BLaER1 (cell line): ENCODE data around the gene ING3.

Source experiments
- H3K27ac ChIP-seq: shearing (Covaris generic); formaldehyde crosslinking; 2 replicates; pipeline ENCODE4 v1.8.1; 2022
- H3K27me3 ChIP-seq: shearing (Covaris generic); formaldehyde crosslinking; 2 replicates; pipeline ENCODE4 v1.8.1; 2022
- H3K36me3 ChIP-seq: shearing (Covaris generic); formaldehyde crosslinking; 2 replicates; pipeline ENCODE4 v1.8.1; 2022
- H3K4me1 ChIP-seq: shearing (Covaris generic); formaldehyde crosslinking; 2 replicates; pipeline ENCODE4 v1.8.1; 2022
- H3K4me2 ChIP-seq: shearing (Covaris generic); formaldehyde crosslinking; 2 replicates; pipeline ENCODE4 v1.8.1; 2022
- H3K4me3 ChIP-seq: shearing (Covaris generic); formaldehyde crosslinking; 2 replicates; pipeline ENCODE4 v1.8.1; 2022
- H3K9ac ChIP-seq: shearing (Covaris generic); formaldehyde crosslinking; 2 replicates; pipeline ENCODE4 v1.8.1; 2022
- H3K9me3 ChIP-seq: shearing (Covaris generic); formaldehyde crosslinking; 2 replicates; pipeline ENCODE4 v1.8.1; 2022
- H4K20me1 ChIP-seq: shearing (Covaris generic); formaldehyde crosslinking; 2 replicates; pipeline ENCODE4 v1.8.1; 2022
- Cebpa-rat ChIP-seq: shearing (Covaris generic); IDR thresholded peaks from 2 replicates; pipeline ENCODE4 v1.8.1; 2022

Gene ING3

DNA sequence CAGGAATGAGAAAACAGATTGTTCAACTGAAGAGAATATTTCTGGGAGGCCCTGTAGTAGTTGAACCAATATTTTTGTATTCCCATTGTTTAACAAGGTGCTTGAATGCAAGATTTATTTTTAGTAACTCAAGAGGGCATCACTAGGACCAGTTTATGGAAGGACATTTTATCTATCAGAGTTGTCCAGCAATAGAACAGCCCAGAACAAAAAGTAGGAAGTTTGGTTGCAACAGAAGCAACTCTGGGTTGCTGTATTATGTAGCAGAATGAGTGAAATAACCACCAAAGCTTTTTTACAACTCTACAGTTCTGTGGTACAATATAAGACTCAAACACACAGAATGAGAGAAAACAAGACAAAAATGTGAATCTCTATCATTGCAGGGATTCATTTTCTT, 72.6 kb downstream of the ING3 start:
- Histone ChIP-seq H3K9ac (no peak overlapping the region), H3K4me3 (no peak overlapping the region), H4K20me1 (no peaks in the 10 kb centered on the region), H3K27ac (no peak overlapping the region), H3K9me3 (peaks cover 16% of the 10 kb centered on the region), H3K27me3 (no peaks in the 10 kb centered on the region), H3K4me2 (no peak overlapping the region), H3K36me3 (no peaks in the 10 kb centered on the region), H3K4me1 (peaks cover 21% of the 10 kb centered on the region)
- TF ChIP-seq Cebpa-rat = no peak

DNA sequence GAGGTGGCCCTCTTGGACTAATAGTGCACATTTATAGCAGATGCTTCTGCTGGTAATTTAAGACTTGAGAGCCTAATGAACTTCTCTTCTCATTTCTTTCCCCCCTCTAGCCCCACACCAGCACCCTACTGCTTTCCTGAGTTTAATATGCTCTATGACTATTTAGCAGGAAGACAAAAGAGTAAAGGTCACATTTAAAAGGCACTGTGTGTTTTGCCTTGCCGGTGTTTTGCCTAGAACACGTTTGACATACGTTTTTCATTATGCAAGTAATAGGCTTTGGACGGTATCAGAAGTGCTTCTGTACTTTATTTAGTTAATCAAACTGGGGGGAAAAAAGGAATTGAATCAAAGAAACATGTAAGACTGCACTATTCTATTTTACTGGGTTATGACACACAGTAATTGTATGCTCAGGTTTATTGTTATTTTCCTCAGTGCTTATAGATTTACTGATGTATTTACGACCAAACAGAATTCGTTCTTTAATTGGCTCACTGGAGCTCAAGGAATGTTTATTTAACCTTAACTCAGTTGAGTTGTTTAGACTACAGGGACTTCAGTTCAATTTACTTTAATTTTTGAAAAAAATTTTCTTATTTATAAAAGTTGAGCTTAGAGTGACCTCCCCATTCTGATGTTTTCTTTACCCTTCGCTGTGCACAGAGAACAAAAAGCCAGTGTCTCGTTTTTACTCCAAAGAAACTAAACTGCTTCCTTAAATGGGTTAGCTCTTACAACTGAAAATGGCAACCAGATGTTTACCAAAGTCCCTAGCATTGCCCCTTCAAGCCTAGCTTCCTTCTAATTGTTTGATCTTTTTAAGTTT, 73.3 kb downstream of the ING3 start:
- no peak overlapping the region for H3K9ac ChIP-seq
- peaks cover 16% of the 10 kb centered on the region for H3K9me3 ChIP-seq
- H3K4me2 ChIP-seq = peak overlapping the region; percentile 65
- no peaks in the 10 kb centered on the region for H3K36me3 ChIP-seq
- peaks cover 21% of the 10 kb centered on the region for H3K4me1 ChIP-seq
- H3K27me3 ChIP-seq = no peaks in the 10 kb centered on the region
- no peak for TF ChIP-seq Cebpa-rat
- H4K20me1 ChIP-seq = no peaks in the 10 kb centered on the region
- peak overlapping the region; percentile 40; the same call in 1 of the 2 replicates for H3K27ac ChIP-seq
- no peak overlapping the region for H3K4me3 ChIP-seq

DNA sequence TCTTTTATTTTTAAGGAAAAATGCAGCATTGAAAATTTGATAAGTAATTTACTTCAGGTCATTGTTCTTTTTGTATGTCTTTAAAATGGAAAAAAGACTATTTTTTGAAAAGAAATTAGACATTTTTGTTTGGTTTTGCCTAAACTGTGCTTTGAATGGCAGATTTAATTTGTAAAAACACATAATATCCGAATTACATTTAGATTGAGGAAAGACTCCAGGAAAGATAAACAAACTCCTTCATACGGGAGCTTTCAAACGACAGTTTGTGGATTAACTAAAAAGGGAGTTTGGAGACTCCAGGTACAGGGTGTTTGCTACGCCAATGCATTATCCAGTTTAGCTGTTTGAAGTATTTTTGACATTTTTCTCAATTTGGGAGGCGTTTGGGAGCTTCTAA, 74.0 kb downstream of the ING3 start:
- Histone ChIP-seq H4K20me1 (no peaks in the 10 kb centered on the region), H3K9ac (no peak overlapping the region), H3K36me3 (no peaks in the 10 kb centered on the region), H3K27me3 (no peaks in the 10 kb centered on the region), H3K4me1 (peaks cover 21% of the 10 kb centered on the region), H3K4me2 (peak overlapping the region; percentile 65), H3K4me3 (no peak overlapping the region), H3K27ac (peak overlapping the region; percentile 40; the same call in 1 of the 2 replicates), H3K9me3 (peaks cover 16% of the 10 kb centered on the region)
- TF ChIP-seq Cebpa-rat = no peak

DNA sequence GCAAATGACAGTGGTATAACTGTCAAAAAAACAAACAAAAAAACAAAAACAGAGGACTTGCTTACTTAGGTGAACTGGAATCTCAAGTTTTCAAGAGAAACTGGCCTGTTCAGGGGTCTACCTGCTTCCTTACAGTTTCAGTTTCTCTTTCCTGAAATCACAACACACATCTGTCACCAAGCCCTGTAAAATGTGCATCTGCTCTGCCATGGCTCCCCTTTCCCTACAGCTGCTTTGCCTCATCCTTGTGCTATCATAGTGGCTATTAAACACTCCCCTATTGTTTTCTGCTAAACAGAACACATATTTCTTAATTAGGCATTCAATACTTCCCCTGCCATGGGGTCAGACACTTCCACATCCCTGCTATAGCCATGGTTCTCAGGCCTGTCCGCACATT, 75.6 kb downstream of the ING3 start:
- Histone ChIP-seq H3K27ac (no peak overlapping the region), H4K20me1 (no peaks in the 10 kb centered on the region), H3K4me3 (no peak overlapping the region), H3K9me3 (peaks cover 16% of the 10 kb centered on the region), H3K36me3 (no peaks in the 10 kb centered on the region), H3K4me1 (peaks cover 21% of the 10 kb centered on the region), H3K9ac (no peak overlapping the region), H3K27me3 (no peaks in the 10 kb centered on the region), H3K4me2 (no peak overlapping the region)
- no peak for TF ChIP-seq Cebpa-rat

DNA sequence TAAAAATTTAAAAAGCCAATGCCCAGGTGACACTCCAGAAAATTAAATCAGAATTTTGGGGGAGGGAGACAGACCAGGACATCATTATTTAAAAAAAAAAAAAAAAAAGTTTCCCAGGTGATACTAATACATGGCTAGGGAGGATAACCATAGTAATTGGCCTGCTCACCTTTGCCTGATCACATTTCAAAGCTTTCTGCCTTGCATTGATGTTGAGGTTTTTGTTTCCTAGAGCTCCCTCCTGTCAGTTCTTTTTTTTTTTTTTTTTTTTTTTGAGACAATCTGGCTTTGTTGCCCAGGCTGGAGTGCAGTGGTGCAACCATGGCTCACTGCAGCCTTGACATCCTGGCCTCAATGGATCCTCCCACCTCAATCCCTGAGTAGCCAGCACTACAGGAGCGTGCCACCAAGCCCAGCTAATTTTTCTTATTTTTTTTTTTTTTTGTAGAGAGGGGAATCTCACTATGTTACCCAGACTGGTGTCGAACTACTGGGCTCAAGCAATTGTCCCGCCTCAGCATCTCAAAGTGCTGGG, 76.1 kb downstream of the ING3 start:
- no peak overlapping the region for H3K27ac ChIP-seq
- no peak for TF ChIP-seq Cebpa-rat

More for the DNA sequence above, 76.1 kb downstream of the ING3 start:
- H3K9ac ChIP-seq = no peak overlapping the region
- no peaks in the 10 kb centered on the region for H3K27me3 ChIP-seq
- peaks cover 16% of the 10 kb centered on the region for H3K9me3 ChIP-seq
- H4K20me1 ChIP-seq = no peaks in the 10 kb centered on the region
- H3K4me1 ChIP-seq = peaks cover 21% of the 10 kb centered on the region
- no peaks in the 10 kb centered on the region for H3K36me3 ChIP-seq
- no peak overlapping the region for H3K4me3 ChIP-seq
- no peak overlapping the region for H3K4me2 ChIP-seq
